Thymus (tissue), 11 donors: ENCODE measurements around the gene PHC3. TPM values are rescaled to one million over a fixed set of nuclear protein-coding genes. Genes with fewer than 3 reads are reported as not detected.
A peak's percentile ranks its signal among the peaks of the same experiment; 100 is the strongest.
"Not testable (repeated sequence)": the region's sequence is repeated elsewhere in the genome, so short reads cannot be mapped to it uniquely, and the experiment has no call there.

Experiments used
- DNase-seq, 9 donors: peaks; one replicate each; pipeline ENCODE4 v3.0.0-alpha.2; 2013; ENCODE audit warnings: low spot score in 9 of 9, low read depth in 6 of 9, missing footprints in 1 of 9
- H3K27ac ChIP-seq, 2 donors: one replicate each; pipeline ENCODE4 v1.5.1; 2013; ENCODE audit warnings: control low read depth in 1 of 2, low read depth in 1 of 2, low read length in 1 of 2, mild to moderate bottlenecking in 1 of 2, moderate library complexity in 1 of 2
- H3K27me3 ChIP-seq, 2 donors: one replicate each; pipeline ENCODE4 v1.5.1; 2013; ENCODE audit warnings: low read length in 1 of 2; ENCODE audit not compliant: control insufficient read depth in 2 of 2, insufficient read depth in 1 of 2
- H3K36me3 ChIP-seq, 2 donors: one replicate each; pipeline ENCODE4 v1.5.1; 2013; ENCODE audit warnings: low read length in 1 of 2, mild to moderate bottlenecking in 1 of 2, moderate library complexity in 1 of 2; ENCODE audit not compliant: control insufficient read depth in 2 of 2, insufficient read depth in 2 of 2
- H3K4me1 ChIP-seq, 2 donors: one replicate each; pipeline ENCODE4 v1.5.1; 2013; ENCODE audit warnings: low read length in 2 of 2; ENCODE audit not compliant: control insufficient read depth in 2 of 2, insufficient read depth in 2 of 2
- H3K4me3 ChIP-seq, 2 donors: one replicate each; pipeline ENCODE4 v1.5.1; 2013; ENCODE audit warnings: low read length in 2 of 2, control low read depth in 1 of 2, mild to moderate bottlenecking in 1 of 2
- H3K9me3 ChIP-seq, 2 donors: one replicate each; pipeline ENCODE4 v1.5.1; 2013; ENCODE audit warnings: low read length in 1 of 2, mild to moderate bottlenecking in 1 of 2; ENCODE audit not compliant: control insufficient read depth in 2 of 2, insufficient read depth in 1 of 2
- WGBS: extraction: QIAGEN DNeasy Blood & Tissue Kit; methylation state at CpG from one replicate; pipeline ENCODE4 v1.1.7; 2013; 5-methylcytosine and 5-hydroxymethylcytosine counted together
- polyA plus RNA-seq: library from polyadenylated mRNA; stranded (reverse); fragments of 200-250 nt; gene quantifications from one replicate; pipeline ENCODE4 v1.2.3, GENCODE V29; 2013
- total RNA-seq: library from RNA; stranded (reverse); fragments of 120-200 nt; gene quantifications from one replicate; pipeline ENCODE4 v1.2.4, GENCODE V29; 2013
- donor health status: healthy.

Gene PHC3
- total and polyA plus RNA-seq, 2 donors = 11.7 to 21.3 TPM

GRCh38 chr3:170201527-170201926 lies 20.0 kb upstream of the PHC3 start:
- H3K27ac ChIP-seq = no peak overlapping the region
- H3K4me3 ChIP-seq = no peak overlapping the region
- H3K27me3 ChIP-seq = no peaks in the 10 kb centered on the region
- no peaks in the 10 kb centered on the region for H3K36me3 ChIP-seq
- H3K9me3 ChIP-seq = no peaks in the 10 kb centered on the region
- no peak for DNase-seq
- H3K4me1 ChIP-seq = no peaks in the 10 kb centered on the region
- 95% methylated on average over 5 of the region's 5 CpGs for WGBS

GRCh38 chr3:170200987-170201386 lies 19.5 kb upstream of the PHC3 start:
- Histone ChIP-seq H3K36me3 (no peaks in the 10 kb centered on the region), H3K27me3 (no peaks in the 10 kb centered on the region), H3K4me3 (no peak overlapping the region), H3K27ac (no peak overlapping the region), H3K9me3 (no peaks in the 10 kb centered on the region), H3K4me1 (no peaks in the 10 kb centered on the region)
- no peak for DNase-seq

- Histone ChIP-seq H3K4me1 (no peaks in the 10 kb centered on the region), H3K4me3 (no peak overlapping the region), H3K27ac (no peak overlapping the region), H3K9me3 (peaks cover 0 to 3% of the 10 kb centered on the region in 2 donors), H3K27me3 (no peaks in the 10 kb centered on the region), H3K36me3 (no peaks in the 10 kb centered on the region)
- no peak for DNase-seq
- WGBS = 97% methylated on average over 3 of the region's 3 CpGs
These were observed 15.3 kb upstream of the PHC3 start for GRCh38 chr3:170196833-170197232.

GRCh38 chr3:170195759-170196158 lies 14.2 kb upstream of the PHC3 start:
- not testable (repeated sequence) for H3K27me3 ChIP-seq, DNase-seq, H3K4me1 ChIP-seq, H3K9me3 ChIP-seq, H3K4me3 ChIP-seq, H3K36me3 ChIP-seq, H3K27ac ChIP-seq
- 94% methylated on average over 3 of the region's 3 CpGs for WGBS

- 94% methylated on average over 4 of the region's 4 CpGs for whole genome bisulfite sequencing
- H3K27me3 ChIP-seq = no peaks in the 10 kb centered on the region
- H3K36me3 ChIP-seq = no peaks in the 10 kb centered on the region
- peaks cover 0 to 5% of the 10 kb centered on the region in 2 donors for H3K9me3 ChIP-seq
- H3K4me3 ChIP-seq = no peak overlapping the region
- no peak overlapping the region for H3K27ac ChIP-seq
- no peaks in the 10 kb centered on the region for H3K4me1 ChIP-seq
- DNase-seq = no peak
These were observed 8.1 kb upstream of the PHC3 start for GRCh38 chr3:170189398-170190256.

- no peaks in the 10 kb centered on the region for H3K27me3 ChIP-seq
- WGBS = 22% methylated on average over 16 of the region's 16 CpGs
- peak in 6 of 9 donors; percentile 16 to 63 (median 40) for DNase-seq
- no peaks in the 10 kb centered on the region for H3K9me3 ChIP-seq
- H3K36me3 ChIP-seq = peaks cover 11 to 33% of the 10 kb centered on the region in 2 donors
- peak overlapping the region; percentile 91 to 98 for H3K27ac ChIP-seq
- peak overlapping the region; percentile 65 to 95 for H3K4me3 ChIP-seq
- peaks cover 2 to 13% of the 10 kb centered on the region in 2 donors for H3K4me1 ChIP-seq
These were observed 1.2 kb downstream of the PHC3 start for GRCh38 chr3:170180079-170180907.

- H3K36me3 ChIP-seq = peaks cover 12 to 42% of the 10 kb centered on the region in 2 donors
- H3K9me3 ChIP-seq = no peaks in the 10 kb centered on the region
- H3K4me1 ChIP-seq = peaks cover 2 to 13% of the 10 kb centered on the region in 2 donors
- peak overlapping the region in 1 of 2 donors; percentile 65 for H3K4me3 ChIP-seq
- peak overlapping the region in 1 of 2 donors; percentile 98 for H3K27ac ChIP-seq
- no peaks in the 10 kb centered on the region for H3K27me3 ChIP-seq
- DNase-seq = no peak
- 69% methylated on average over 1 of the region's 1 CpG for WGBS
These were observed 2.1 kb downstream of the PHC3 start for GRCh38 chr3:170179432-170179831.

- Histone ChIP-seq H3K9me3 (no peaks in the 10 kb centered on the region), H3K4me3 (no peak overlapping the region), H3K27me3 (no peaks in the 10 kb centered on the region), H3K27ac (peak overlapping the region in 1 of 2 donors; percentile 67), H3K36me3 (peaks cover 15 to 48% of the 10 kb centered on the region in 2 donors), H3K4me1 (peaks cover 2 to 13% of the 10 kb centered on the region in 2 donors)
- peak in 8 of 9 donors; percentile 24 to 82 (median 49) for DNase-seq
- WGBS = 6% methylated on average over 3 of the region's 3 CpGs
These were observed 2.9 kb downstream of the PHC3 start for GRCh38 chr3:170178651-170179050.

- WGBS = 72% methylated on average over 1 of the region's 1 CpG
These were observed 10.0 kb downstream of the PHC3 start for GRCh38 chr3:170171563-170171962.

More at GRCh38 chr3:170171563-170171962, 10.0 kb downstream of the PHC3 start:
- H3K27me3 ChIP-seq = no peaks in the 10 kb centered on the region
- peaks cover 16 to 88% of the 10 kb centered on the region in 2 donors for H3K36me3 ChIP-seq
- H3K4me1 ChIP-seq = peaks cover 0 to 3% of the 10 kb centered on the region in 2 donors
- no peak overlapping the region for H3K4me3 ChIP-seq
- no peak for DNase-seq
- no peaks in the 10 kb centered on the region for H3K9me3 ChIP-seq
- no peak overlapping the region for H3K27ac ChIP-seq
